Activated CD4-positive, CD25-positive, alpha-beta regulatory T cell treated with anti-CD3 and anti-CD28 coated beads, Interleukin-2, amount 50 U/mL, for 72 hours (primary cell): ENCODE results near the gene MAVS.
A peak's percentile ranks its signal among the peaks of the same experiment; 100 is the strongest.
"Not testable (repeated sequence)": the region's sequence is repeated elsewhere in the genome, so short reads cannot be mapped to it uniquely, and the experiment has no call there.

Experiments used
- DNase-seq: peaks from one replicate; pipeline ENCODE4 v3.0.0; 2021

Gene MAVS

DNA sequence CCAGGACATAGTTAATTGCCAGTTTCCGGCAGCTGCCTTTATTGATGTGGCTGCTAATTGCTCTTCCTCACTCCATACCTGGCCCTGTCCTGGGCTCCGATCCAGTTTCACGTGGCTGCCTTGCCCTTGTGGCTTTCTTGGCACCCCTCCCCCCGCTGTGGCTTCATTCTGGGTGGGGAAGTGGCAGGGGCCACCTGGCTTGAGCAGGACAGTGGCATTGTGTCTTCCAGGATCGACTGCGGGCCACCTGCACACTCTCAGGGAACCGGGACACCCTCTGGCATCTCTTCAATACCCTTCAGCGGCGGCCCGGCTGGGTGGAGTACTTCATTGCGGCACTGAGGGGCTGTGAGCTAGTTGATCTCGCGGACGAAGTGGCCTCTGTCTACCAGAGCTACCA is 10.8 kb downstream of the MAVS start:
- DNase-seq, result no peak

DNA sequence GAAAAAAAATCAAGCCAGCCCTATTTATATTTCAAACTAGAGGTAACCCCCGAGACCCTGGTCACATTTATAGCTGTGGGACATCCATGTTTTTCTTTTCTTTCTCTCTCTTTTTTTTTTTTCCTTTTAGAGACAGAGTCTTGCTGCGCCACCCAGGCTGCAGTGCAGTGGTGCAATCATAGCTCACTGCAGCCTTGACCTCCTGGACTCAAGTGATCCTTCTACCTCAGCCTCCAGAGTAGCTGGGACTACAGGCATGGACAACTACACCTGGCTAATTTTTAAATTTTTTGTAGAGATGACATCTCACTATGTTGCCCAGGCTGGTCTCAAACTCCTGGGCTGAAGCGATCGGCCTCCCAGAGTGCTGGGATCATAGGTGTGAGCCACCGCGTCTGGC is 12.1 kb downstream of the MAVS start:
- DNase-seq, result no peak

DNA sequence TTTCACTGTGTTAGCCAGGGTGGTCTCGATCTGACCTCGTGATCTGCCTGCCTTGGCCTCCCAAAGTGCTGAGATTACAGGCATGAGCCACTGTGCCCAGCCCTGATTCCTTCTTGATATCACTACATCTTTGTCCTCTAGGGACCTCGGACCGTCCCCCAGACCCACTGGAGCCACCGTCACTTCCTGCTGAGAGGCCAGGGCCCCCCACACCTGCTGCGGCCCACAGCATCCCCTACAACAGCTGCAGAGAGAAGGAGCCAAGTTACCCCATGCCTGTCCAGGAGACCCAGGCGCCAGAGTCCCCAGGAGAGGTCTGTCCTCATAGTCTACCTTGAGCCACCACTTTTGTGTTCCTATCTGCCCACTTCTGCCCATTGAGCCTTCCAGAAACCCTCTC is 14.6 kb downstream of the MAVS start:
- no peak for DNase-seq

DNA sequence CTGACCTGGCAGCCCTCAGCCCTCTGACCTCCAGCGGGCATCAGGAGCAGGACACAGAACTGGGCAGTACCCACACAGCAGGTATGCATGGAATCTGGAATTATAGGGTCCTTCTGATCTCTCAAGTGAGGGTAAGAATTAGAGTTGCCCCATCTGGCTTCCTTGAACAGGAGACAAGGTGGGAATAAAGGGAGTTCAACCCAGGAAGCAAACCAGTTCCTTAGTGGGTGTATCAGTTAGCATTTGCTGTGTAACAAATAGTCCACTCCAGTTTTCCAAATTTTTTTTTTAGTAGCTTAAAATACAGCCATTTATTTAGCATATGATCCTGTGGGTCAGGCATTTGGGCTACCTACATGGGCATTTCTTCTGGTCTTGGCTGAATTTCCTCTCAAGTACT is 15.7 kb downstream of the MAVS start:
- DNase-seq, result no peak

DNA sequence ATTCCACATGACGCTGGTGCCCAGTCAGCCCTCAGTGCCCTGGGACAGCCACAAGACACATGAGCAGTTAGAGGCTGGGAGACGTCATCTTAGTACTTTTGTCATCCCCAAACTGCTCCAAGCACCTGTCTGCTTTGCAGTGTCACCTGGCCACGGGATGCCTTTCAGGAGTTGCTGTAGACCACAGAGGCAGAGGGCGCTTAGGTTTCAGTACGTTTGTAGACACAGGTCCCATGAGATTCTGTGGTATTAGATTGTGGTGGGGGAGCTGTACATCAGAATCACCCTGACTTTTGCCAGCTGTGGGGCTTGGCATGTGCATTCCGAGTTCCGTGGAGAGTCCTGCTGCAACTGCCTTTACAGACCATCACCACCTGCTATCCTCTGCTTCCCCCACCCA is 16.7 kb downstream of the MAVS start:
- DNase-seq, result no peak

DNA sequence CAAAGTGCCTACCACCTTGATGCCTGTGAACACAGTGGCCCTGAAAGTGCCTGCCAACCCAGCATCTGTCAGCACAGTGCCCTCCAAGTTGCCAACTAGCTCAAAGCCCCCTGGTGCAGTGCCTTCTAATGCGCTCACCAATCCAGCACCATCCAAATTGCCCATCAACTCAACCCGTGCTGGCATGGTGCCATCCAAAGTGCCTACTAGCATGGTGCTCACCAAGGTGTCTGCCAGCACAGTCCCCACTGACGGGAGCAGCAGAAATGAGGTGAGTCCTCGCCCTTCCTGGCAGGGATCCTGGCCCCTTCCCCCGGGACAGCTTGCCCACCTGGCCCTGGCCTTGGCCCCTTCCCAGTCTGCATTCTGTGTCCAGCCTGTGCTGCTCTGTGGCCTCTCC is 17.9 kb downstream of the MAVS start:
- DNase-seq, result no peak

DNA sequence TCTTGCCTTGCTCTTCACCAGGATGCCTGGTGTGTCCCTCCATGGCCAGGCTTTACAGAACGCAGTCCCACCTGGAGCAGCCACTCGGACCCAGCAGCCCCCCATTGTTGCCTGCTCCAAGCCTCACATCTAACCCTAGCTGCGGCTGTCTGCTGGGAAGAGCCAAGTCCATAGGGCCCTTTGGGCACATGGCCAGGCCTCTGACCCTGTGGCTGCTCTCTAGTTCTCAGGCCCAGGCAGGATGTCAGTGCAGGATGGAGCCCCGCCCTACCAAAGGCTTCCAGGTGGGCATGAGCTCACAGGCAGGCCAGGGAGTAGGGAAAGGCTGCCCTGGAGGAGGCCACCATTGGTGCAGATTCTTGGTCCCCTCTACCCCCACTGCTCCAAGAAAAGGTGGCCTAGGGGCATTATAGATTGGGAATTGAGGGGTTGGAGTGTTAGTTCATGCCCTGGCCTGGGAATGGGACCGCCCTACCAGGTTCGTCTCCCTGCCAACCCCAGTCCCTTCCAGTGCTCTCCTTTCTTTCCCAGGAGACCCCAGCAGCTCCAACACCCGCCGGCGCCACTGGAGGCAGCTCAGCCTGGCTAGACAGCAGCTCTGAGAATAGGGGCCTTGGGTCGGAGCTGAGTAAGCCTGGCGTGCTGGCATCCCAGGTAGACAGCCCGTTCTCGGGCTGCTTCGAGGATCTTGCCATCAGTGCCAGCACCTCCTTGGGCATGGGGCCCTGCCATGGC is 18.7 kb downstream of the MAVS start:
- no peak for DNase-seq

DNA sequence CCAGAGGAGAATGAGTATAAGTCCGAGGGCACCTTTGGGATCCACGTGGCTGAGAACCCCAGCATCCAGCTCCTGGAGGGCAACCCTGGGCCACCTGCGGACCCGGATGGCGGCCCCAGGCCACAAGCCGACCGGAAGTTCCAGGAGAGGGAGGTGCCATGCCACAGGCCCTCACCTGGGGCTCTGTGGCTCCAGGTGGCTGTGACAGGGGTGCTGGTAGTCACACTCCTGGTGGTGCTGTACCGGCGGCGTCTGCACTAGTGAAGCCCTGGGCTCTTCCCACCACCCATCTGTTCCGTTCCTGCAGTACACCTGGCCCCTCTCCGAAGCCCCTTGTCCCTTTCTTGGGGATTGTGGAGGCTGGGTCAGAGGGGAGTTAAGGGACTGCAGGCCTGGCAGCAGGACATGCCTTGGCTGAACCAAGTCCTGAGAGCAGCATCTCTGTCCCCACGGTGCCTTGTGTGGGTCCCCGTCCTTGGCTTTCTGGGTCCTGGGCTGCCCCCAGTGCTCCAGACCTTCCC is 19.3 kb downstream of the MAVS start:
- DNase-seq, result no peak

DNA sequence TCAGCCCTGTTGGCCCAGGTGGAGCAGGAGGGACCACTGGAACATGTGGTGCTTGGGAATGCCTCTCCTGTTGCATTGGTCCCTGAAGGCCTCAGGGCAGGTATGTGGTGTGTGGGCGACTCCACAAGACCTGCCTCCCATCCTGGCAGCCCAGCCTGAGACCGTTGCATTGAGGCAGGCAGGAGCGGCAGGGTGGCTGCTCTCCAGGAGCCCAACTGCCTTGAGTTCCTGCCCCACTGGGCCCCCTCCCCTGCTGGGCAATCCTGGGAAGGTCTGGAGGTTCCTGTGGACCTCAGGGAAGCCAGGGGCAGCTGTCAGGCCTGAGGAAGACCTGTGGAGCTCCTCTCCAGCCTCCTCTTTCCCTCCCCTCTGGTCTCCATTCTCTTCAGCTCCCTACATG is 19.8 kb downstream of the MAVS start:
- no peak for DNase-seq

DNA sequence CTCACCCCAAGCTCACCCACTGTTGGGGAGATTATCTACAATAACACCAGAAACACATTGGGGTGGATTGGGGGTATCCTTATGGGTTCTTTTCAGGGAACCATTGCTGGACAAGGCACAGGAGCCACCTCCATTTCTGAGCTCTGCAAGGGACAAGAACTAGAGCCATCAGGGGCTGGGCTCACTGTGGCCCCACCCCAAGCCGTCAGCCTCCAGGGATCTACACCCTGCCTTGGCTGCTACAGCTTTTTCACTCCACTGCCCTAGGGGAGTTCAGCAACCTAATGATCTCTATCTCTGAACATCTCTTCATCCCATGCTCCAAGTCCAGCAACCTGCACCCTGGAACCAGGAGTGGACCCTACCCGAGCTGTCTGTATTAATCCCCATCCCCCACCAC is 21.2 kb downstream of the MAVS start:
- no peak for DNase-seq

DNA sequence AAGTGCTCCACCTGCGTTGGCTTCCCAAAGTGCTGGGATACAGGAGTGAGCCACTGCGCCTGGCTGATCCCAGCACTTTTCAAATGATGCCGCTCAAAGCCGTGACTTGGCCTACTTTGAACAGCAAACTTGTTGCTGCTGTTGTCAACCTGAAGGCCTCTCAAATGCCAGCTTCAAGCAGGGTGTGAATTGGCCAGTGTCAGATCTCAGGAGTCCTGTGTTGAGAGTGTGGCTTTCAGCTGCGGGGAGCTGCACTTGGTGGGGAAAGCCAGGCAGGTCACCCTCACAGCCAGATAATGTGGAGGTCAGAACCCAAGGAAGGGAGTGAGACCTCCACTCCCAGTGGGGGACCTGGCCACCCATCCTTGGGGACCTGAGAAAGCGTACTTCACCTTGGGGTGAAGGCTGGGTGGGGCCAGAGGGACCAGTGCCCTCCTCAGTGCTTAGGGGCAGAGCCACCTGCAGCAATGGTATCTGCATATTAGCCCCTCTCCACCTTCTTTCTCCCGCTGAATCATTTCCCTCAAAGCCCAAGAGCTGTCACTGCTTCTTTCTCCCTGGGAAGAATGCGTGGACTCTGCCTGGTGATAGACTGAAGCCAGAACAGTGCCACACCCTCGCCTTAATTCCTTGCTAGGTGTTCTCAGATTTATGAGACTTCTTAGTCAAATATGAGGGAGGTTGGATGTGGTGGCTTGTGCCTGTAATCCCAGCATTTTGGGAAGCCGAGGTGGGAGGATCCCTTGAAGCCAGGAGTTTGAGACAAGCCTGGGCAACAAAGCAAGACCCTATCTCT is 23.4 kb downstream of the MAVS start:
- DNase-seq, result no peak

DNA sequence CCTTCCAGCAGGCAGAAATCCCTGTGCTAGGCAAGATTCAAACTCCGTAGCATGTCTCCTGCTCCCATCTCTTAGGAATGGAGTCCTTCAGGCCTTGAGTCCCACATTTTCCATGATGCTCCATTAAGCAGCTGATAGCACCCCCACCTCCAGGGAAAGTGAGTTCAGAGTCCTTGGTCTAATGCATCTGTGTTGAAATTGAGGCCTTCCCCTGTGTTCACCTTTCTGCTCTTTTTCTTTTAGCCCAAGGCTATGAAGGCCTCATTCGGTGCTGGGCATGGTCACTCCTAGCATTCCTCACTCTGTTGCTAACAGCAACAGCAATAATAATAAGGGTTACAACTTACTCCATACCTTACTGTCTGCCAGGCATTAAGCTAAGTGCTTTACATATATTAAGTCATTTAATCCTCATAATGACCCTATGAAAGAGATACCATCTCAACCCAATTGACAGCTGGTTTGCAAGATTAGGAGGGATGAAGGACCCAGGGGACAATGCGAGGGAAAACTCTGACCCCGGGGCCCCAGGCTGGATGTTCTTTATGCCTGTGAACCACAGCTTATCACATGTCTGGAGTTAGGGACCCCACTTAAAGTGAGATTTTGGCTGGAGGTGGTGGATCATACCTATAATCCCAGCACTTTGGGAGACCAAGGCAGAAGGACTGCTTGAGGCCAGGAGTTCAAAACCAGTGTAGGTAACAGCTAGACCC is 25.1 kb downstream of the MAVS start:
- no peak for DNase-seq

DNA sequence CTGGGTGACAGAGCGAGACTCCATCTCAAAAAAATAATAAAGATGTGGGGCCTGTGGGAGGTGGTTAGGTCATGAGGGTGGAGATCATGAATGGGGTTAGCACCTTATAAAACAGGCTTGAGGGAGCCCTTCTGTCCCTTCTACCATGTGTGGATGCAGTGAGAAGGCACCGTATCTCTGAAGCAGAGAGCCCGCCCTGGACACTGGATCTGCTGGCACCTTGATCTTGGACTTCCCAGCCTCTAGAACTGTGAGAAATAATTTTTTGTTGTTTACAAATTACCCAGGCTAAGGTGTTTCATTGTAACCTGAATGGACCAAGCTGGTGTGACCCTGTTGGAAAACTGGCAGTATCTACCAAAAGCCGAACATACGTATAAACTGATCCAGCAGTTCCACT is 26.9 kb downstream of the MAVS start:
- DNase-seq, result no peak

DNA sequence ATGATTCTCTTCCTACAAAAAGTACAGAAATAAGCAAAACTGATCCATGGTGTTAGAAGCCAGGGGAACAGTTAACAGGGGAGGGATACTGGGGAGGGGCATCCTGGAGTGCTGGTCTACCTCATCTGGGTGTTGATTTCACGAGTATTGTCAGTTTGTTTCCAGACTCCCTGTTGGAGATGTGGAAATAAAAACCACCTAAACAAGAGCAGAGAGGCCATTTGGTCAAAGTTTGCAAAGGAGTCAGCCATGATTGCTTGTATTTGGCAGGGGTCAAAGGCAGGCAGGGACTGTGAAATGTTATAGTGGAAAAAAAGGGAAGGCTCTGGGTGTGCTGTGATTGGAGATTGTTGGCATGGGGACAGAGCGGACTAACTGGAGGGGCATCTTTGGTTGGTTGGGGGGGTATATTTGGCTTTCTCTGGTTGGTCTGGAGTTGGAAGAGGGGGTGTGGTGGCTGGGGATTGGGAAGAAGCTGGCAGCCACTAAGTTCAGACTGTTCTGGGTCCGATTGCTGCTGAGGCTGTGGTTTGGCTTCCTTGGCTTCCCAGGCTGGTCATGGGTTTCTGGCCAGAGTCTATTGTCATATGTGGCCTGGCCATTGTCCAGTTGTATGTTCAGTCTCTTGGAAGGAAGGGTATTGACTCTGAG is 27.7 kb downstream of the MAVS start:
- DNase-seq, result no peak

DNA sequence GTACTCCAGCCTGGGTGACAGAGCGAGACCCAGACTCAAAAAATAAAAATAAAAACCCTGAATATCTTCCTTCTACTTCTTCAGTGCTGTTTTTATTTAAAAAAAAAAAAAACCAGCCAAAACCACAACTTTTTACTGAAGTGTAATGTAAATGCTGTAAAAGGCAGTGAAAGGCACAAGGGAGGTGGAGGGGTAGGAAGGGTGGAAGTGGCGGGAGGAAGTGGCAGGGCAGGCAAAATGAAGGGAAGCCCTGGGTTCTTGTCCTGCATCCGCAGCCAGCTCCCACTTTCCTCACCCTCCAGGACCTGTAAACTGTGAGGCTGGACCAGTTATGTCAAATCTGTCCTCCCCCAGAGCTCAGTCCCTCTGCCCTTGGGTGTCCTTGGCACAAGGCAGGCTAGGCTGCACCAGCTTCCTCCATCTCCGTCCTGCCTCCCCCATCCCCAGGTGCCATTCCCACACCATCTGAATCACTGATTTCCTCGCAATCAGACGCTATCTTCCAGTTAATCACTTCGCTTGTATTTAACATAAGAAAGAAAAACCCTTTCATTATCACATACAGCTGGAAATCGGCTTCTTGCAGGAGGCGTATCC is 28.8 kb downstream of the MAVS start:
- no peak for DNase-seq

DNA sequence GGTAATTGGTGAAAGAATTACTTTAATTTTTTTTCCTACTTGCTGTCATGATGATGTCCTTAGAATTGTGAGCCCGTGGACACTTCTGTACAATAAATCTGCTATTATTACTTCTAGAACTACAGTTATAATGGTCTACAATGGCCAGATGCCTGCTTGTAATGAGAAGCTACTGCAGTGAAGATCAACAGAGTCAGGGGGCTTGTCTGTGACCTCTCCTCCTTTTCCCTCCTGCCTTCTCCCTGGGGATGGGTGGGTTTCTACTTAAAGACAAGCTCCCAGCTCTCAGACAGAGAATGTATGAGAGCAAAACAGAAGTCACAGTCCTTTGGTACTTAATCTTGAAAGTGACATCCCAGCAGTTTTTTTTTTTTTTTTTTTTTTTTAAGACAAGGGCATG is 29.4 kb downstream of the MAVS start:
- no peak for DNase-seq

DNA sequence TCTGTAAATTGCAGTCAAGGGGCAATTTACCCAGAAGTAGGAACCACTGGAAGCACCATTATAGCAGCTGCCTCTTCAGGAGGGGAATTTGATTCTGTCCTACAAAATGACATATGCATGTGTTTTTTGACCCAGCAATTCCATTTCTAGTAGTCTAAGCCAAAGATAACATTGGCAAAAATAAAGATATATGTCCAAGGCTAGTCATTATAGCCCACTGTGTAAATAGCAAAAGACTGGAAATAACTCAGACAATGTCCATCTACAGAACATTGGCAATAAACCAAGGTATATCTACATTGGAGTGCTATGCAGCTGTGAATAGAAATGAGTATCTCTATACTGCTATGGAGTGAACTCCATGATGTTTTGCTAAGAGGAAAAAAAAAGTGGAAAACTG is 30.0 kb downstream of the MAVS start:
- no peak for DNase-seq

DNA sequence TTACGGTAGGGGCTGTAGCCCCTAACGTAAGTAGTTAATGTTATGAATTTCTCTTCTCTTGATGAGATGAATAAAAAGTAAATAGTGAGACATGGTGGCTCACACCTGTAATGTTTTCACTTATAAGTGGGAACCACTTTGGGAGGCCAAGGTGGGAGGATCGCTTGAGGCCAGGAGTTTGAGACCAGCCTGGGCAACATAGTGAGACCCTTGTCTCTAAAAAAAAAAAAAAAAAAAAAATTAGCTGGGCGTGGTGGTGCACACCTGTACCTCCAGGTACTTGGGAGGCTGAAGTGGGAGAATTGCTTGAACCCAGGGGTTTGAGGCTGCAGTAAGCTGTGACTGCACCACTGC is 32.3 kb downstream of the MAVS start:
- DNase-seq, result not testable (repeated sequence)

DNA sequence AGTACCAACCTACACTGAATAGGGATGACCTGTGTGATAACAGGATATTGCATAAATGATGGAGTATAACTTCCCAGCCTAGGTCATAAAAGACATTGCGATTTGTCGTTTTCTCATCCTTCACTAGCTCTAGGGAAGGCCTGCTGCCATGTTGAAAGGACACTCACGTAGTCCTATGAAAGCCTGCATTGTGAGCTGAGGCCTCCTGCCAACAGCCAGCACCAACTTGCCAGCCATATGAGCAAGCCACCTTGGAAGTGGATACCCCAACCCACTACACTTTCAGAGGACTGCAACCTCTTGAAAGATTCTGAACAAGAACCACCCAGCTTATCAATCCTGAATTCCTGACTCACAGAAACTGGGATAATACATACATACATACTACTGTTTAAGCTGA is 39.1 kb downstream of the MAVS start:
- DNase-seq, result no peak

DNA sequence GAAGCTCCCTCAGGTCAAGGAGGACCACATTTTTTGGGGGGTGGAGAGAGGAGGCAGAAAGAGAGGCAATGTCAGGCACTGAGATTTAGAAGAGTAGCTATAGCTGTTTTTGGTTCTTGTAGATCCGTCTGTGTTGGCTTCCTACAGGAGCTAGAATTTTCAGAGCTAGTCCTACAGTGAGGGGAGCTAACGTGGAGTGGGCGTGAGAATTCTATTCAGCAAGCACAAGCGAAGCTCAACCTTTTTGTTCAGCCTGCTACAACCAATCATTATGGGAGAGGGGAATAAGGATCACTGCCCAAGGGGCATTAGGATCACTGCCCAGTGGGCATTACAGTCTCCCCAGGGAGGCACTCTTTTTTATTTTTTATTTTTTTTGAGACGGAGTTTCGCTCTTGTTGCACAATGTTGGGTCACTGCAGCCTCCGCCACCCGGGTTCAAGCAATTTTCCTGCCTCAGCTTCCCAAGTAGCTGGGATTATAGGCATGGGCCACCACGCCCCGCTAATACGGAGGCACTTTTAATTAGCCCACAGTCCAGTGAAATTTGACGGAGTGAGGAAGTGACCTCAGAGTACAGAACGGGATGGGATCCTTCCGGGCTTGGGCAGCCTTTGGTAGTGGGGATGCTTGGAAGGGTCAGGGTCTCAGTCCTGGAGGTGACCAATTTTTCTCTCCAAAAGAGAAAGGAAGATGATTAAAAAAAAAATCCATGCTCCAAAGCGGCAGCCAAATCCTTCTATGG is 41.4 kb downstream of the MAVS start:
- DNase-seq, result no peak

DNA sequence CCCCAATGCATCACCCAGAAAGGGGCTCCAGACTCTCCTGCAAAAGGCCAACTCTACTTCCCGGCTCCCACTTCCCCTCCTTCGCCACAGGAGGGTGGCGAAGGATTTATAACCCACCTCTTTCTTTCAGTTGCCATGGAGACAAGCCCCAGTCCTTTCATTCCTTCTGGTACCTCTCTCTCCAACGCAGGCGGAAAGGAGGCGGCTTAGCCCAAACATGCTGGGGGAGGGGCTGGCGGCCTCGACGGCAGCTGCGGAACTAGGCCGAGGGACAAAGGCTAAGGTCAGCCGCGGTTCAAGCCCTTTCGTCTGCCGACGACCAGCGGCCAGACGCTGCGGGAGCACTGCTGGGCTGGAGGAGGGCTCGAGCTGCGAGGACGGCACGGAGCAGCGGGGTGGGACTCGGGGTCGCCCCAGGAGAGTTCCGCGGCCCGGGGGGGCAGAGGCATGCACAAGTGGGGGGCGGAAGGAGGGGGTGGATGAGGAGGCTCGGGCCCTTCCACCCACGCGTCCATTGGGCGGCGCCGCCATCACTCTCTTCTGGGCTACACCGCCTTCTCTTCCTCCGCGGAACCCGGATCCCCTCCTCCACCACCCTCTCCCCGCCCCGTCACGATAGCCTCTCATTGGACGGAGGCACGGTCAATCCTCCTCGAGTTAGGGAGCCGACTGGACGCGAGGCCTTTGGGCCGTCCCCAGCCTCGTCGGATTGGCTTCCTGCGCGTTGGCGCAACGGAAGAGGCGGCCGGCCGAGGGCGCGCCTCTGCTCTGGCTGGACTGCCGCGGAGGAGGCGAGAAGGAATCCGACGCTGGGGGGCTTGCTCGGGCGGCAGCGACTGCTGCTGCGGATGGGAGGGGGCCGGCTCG is 42.2 kb downstream of the MAVS start, which contains the start of gene PANK2:
PANK2 (plus strand) TSS at position 766 of the 867 bp plus-strand sequence.
- DNase-seq, result peak; percentile 98
